Activated naive CD4-positive, alpha-beta T cell treated with anti-CD3 and anti-CD28 coated beads for 36 hours (primary cell): Measurements from ENCODE around the gene SEPHS1. TPM values are rescaled to one million over a fixed set of nuclear protein-coding genes. Genes with fewer than 3 reads are reported as not detected.
"Not testable (repeated sequence)": the region's sequence is repeated elsewhere in the genome, so short reads cannot be mapped to it uniquely, and the experiment has no call there.

Source experiments
- CTCF ChIA-PET: fragments of 350-600 bp; sonication (Branson Sonifier 250); formaldehyde crosslinking; loops from one replicate; lab custom pipeline; 2021; ENCODE audit warnings: antibody characterized with exemption; lab: Charles Lee
- DNase-seq: peaks from one replicate; pipeline ENCODE4 v3.0.0-alpha.2; 2020
- H3K27ac Mint-ChIP-seq: one replicate; pipeline ENCODE4 v1.8.0; 2021; ENCODE audit warnings: mild to moderate bottlenecking, mixed read lengths
- H3K27me3 Mint-ChIP-seq: one replicate; pipeline ENCODE4 v1.8.0; 2021; ENCODE audit warnings: low read depth, mixed read lengths
- H3K36me3 Mint-ChIP-seq: one replicate; pipeline ENCODE4 v1.8.0; 2021; ENCODE audit warnings: low read depth, mixed read lengths
- H3K4me1 Mint-ChIP-seq: one replicate; pipeline ENCODE4 v1.8.0; 2021; ENCODE audit warnings: low read depth, mixed read lengths
- H3K4me3 Mint-ChIP-seq: one replicate; pipeline ENCODE4 v1.8.0; 2021; ENCODE audit warnings: mild to moderate bottlenecking, moderate library complexity, mixed read lengths
- H3K9me3 Mint-ChIP-seq: one replicate; pipeline ENCODE4 v1.8.0; 2021; ENCODE audit warnings: mixed read lengths
- intact Hi-C: fragments of 100-400 bp; cut with micrococcal nuclease; formaldehyde crosslinking; loops from one replicate; pipeline ENCODE4 v1.15.1; 2023
- total RNA-seq, 2 experiments: library from RNA; stranded (reverse); gene quantifications; one replicate each; pipeline ENCODE4 v1.2.3, GENCODE V29; 2021

SEPHS1 gene
- total RNA-seq, 2 experiments from 2014 or later: 75.6 to 79.6 TPM

GRCh38 chr10:13382703-13383398 lies 34.8 kb upstream of the SEPHS1 start:
- peak; percentile 4 for DNase-seq
- Mint-ChIP-seq H3K9me3 (no peaks in the 10 kb centered on the region), H3K27me3 (peaks cover 43% of the 10 kb centered on the region), H3K27ac (no peak overlapping the region), H3K4me3 (peak overlapping the region; percentile 50), H3K36me3 (no peaks in the 10 kb centered on the region), H3K4me1 (peaks cover 11% of the 10 kb centered on the region)
- intact Hi-C loops: no loop called here
- CTCF ChIA-PET: interaction anchor here (2.8 to 3.8 kb wide), 2 partner anchors 10 to 57 kb away, joined by 9 to 22 read pairs; no protein-coding TSS in a partner anchor

DNA sequence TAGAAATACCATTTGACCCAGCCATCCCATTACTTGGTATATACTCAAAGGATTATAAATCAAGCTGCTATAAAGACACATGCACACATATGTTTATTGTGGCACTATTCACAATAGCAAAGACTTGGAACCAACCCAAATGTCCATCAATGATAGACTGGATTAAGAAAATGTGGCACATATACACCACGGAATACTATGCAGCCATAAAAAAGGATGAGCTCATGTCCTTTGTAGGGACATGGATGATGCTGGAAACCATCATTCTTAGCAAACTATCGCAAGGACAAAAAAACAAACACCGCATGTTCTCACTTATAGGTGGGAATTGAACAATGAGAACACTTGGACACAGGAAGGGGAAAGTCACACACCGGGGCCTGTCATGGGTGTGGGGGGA lies 31.0 kb upstream of the SEPHS1 start:
- DNase-seq, H3K36me3 Mint-ChIP-seq, H3K27ac Mint-ChIP-seq, H3K4me3 Mint-ChIP-seq, intact Hi-C loops, H3K9me3 Mint-ChIP-seq, CTCF ChIA-PET: not testable (repeated sequence)
- Mint-ChIP-seq H3K4me1 (peaks cover 11% of the 10 kb centered on the region), H3K27me3 (peaks cover 39% of the 10 kb centered on the region)

GRCh38 chr10:13376746-13377145 lies 28.7 kb upstream of the SEPHS1 start:
- H3K27ac Mint-ChIP-seq: no peak overlapping the region
- no peak overlapping the region for H3K4me3 Mint-ChIP-seq
- no peaks in the 10 kb centered on the region for H3K36me3 Mint-ChIP-seq
- no peaks in the 10 kb centered on the region for H3K9me3 Mint-ChIP-seq
- CTCF ChIA-PET: interaction anchor here (0.6 to 5.7 kb wide), 2 partner anchors 64 to 160 kb away, joined by 6 to 100 read pairs; no protein-coding TSS in a partner anchor
- no peak for DNase-seq
- intact Hi-C loops: no loop called here
- H3K27me3 Mint-ChIP-seq: peaks cover 23% of the 10 kb centered on the region
- H3K4me1 Mint-ChIP-seq: no peaks in the 10 kb centered on the region

- no peaks in the 10 kb centered on the region for H3K4me1 Mint-ChIP-seq
- no peak overlapping the region for H3K27ac Mint-ChIP-seq
- CTCF ChIA-PET: interaction anchor here (0.5 to 5.7 kb wide), 7 partner anchors 26 to 1746 kb away, joined by 3 to 100 read pairs (median 3); no protein-coding TSS in a partner anchor
- intact Hi-C loops: no loop called here
- H3K27me3 Mint-ChIP-seq: peaks cover 19% of the 10 kb centered on the region
- no peaks in the 10 kb centered on the region for H3K36me3 Mint-ChIP-seq
- H3K9me3 Mint-ChIP-seq: no peaks in the 10 kb centered on the region
- H3K4me3 Mint-ChIP-seq: no peak overlapping the region
- DNase-seq: no peak
Measured at GRCh38 chr10:13376297-13376696, 28.2 kb upstream of the SEPHS1 start.

GRCh38 chr10:13375791-13376190 lies 27.7 kb upstream of the SEPHS1 start:
- no peak overlapping the region for H3K4me3 Mint-ChIP-seq
- intact Hi-C loops: no loop called here
- peaks cover 15% of the 10 kb centered on the region for H3K27me3 Mint-ChIP-seq
- no peaks in the 10 kb centered on the region for H3K9me3 Mint-ChIP-seq
- no peaks in the 10 kb centered on the region for H3K4me1 Mint-ChIP-seq
- H3K27ac Mint-ChIP-seq: no peak overlapping the region
- DNase-seq: no peak
- H3K36me3 Mint-ChIP-seq: no peaks in the 10 kb centered on the region
- CTCF ChIA-PET: interaction anchor here (0.5 to 5.7 kb wide), 6 partner anchors 26 to 1746 kb away, joined by 3 to 100 read pairs (median 3); no protein-coding TSS in a partner anchor

GRCh38 chr10:13373644-13374043 lies 25.6 kb upstream of the SEPHS1 start:
- H3K9me3 Mint-ChIP-seq: no peaks in the 10 kb centered on the region
- H3K4me3 Mint-ChIP-seq: no peak overlapping the region
- peaks cover 2% of the 10 kb centered on the region for H3K27me3 Mint-ChIP-seq
- no peaks in the 10 kb centered on the region for H3K4me1 Mint-ChIP-seq
- no peak for DNase-seq
- intact Hi-C loops: loop anchor here (2.0 to 5.0 kb wide), 2 partner anchors 211 to 279 kb away; partner anchors contain the start of gene MCM10
- no peak overlapping the region for H3K27ac Mint-ChIP-seq
- H3K36me3 Mint-ChIP-seq: no peaks in the 10 kb centered on the region
- CTCF ChIA-PET: interaction anchor here (0.6 to 5.7 kb wide), 7 partner anchors 11 to 1605 kb away, joined by 3 to 100 read pairs (median 8); no protein-coding TSS in a partner anchor

DNA sequence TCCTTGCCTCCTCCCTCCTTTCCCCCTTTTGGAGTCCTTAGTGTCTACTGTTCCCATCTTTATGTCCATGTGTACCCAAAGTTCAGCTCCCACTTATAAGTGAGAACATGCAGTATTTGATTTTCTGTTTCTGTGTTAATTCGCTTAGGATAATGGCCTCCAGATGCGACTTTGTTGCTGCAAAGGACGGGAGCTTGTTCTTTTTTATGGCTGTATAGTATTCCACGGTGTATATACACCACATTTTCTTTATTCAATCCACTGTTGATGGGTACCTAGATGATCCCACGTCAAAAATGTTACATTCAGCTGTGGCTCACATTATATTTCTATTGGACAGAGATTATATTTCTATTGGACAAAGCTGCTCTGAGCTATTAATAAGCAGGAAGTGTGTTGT lies 24.4 kb upstream of the SEPHS1 start:
- H3K36me3 Mint-ChIP-seq: no peaks in the 10 kb centered on the region
- no peak overlapping the region for H3K27ac Mint-ChIP-seq
- no peaks in the 10 kb centered on the region for H3K9me3 Mint-ChIP-seq
- no peaks in the 10 kb centered on the region for H3K27me3 Mint-ChIP-seq
- intact Hi-C loops: loop anchor here (1.0 to 5.0 kb wide), 6 partner anchors 68 to 406 kb away; partner anchors contain the start of genes MCM10 and PRPF18
- no peak overlapping the region for H3K4me3 Mint-ChIP-seq
- H3K4me1 Mint-ChIP-seq: no peaks in the 10 kb centered on the region
- CTCF ChIA-PET: interaction anchor here (0.5 to 5.7 kb wide), 36 partner anchors 10 to 815 kb away, joined by 3 to 100 read pairs (median 3); partner anchors contain the start of gene PHYH
- no peak for DNase-seq

GRCh38 chr10:13371897-13372470 lies 23.9 kb upstream of the SEPHS1 start:
- Mint-ChIP-seq H3K27me3 (no peaks in the 10 kb centered on the region), H3K9me3 (no peaks in the 10 kb centered on the region), H3K4me3 (no peak overlapping the region), H3K4me1 (no peaks in the 10 kb centered on the region), H3K27ac (no peak overlapping the region), H3K36me3 (no peaks in the 10 kb centered on the region)
- CTCF ChIA-PET: interaction anchor here (0.5 to 5.7 kb wide), 35 partner anchors 10 to 816 kb away, joined by 3 to 100 read pairs (median 4); partner anchors contain the start of gene PHYH
- peak; percentile 85 for DNase-seq
- intact Hi-C loops: loop anchor here (1.0 to 5.0 kb wide), 6 partner anchors 68 to 406 kb away; partner anchors contain the start of genes MCM10 and PRPF18

DNA sequence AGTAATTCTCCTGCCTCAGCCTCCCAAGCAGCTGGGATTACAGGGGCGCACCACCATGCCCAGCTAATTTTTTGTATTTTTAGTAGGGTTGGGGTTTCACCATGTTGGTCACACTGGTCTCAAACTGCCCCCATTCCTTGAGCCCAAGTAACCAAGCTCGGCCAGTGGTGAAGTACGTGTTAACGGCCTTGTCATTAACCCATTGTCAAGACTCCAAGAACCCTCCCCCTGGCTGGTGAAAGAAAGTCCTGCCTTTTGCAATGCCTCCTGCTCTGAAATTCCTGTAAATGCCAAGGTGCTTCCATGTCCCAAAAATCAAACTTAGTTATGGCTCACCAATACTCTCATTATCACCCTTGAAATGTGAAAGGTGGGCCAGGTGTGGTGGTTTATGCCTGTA lies 18.8 kb upstream of the SEPHS1 start:
- Mint-ChIP-seq H3K27me3 (no peaks in the 10 kb centered on the region), H3K4me1 (no peaks in the 10 kb centered on the region), H3K27ac (no peak overlapping the region), H3K36me3 (no peaks in the 10 kb centered on the region), H3K9me3 (no peaks in the 10 kb centered on the region), H3K4me3 (no peak overlapping the region)
- intact Hi-C loops: no loop called here
- CTCF ChIA-PET: no interaction called here
- no peak for DNase-seq

- no peak overlapping the region for H3K27ac Mint-ChIP-seq
- no peaks in the 10 kb centered on the region for H3K4me1 Mint-ChIP-seq
- no peak for DNase-seq
- no peaks in the 10 kb centered on the region for H3K36me3 Mint-ChIP-seq
- CTCF ChIA-PET: interaction anchor here (1.2 kb wide), 1 partner anchor 74 kb away, joined by 6 read pairs; no protein-coding TSS in a partner anchor
- no peak overlapping the region for H3K4me3 Mint-ChIP-seq
- intact Hi-C loops: no loop called here
- H3K9me3 Mint-ChIP-seq: no peaks in the 10 kb centered on the region
- no peaks in the 10 kb centered on the region for H3K27me3 Mint-ChIP-seq
Measured at GRCh38 chr10:13365831-13366230, 17.7 kb upstream of the SEPHS1 start.

- H3K4me3 Mint-ChIP-seq: no peak overlapping the region
- no peaks in the 10 kb centered on the region for H3K4me1 Mint-ChIP-seq
- no peaks in the 10 kb centered on the region for H3K9me3 Mint-ChIP-seq
- intact Hi-C loops: no loop called here
- H3K36me3 Mint-ChIP-seq: no peaks in the 10 kb centered on the region
- no peak overlapping the region for H3K27ac Mint-ChIP-seq
- no peak for DNase-seq
- CTCF ChIA-PET: interaction anchor here (0.9 to 1.2 kb wide), 2 partner anchors 74 to 117 kb away, joined by 3 to 6 read pairs; no protein-coding TSS in a partner anchor
- H3K27me3 Mint-ChIP-seq: no peaks in the 10 kb centered on the region
Measured at GRCh38 chr10:13365243-13365642, 17.1 kb upstream of the SEPHS1 start.

DNA sequence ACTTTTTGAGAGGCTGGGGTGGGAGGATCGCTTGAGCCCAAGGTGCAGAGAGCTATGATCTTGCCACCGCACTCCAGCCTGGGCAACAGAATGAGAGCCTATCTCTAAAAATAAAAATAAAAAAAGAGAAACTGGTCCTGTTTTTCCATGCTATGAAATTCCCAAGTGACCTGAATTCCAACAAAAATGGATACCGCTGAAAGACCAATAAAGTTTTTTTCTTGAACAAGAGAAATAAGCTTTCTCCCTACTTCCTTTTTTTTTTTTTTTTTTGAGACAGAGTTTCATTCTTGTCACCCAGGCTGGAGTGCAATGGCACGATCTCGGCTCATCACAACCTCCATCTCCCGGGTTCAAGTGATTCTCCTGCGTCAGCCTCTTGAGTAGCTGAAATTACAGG lies 12.5 kb upstream of the SEPHS1 start:
- intact Hi-C loops: no loop called here
- CTCF ChIA-PET: interaction anchor here (1.3 to 1.8 kb wide), 2 partner anchors 12 to 80 kb away, joined by 5 to 6 read pairs; no protein-coding TSS in a partner anchor
- Mint-ChIP-seq H3K27me3 (no peaks in the 10 kb centered on the region), H3K4me3 (no peak overlapping the region), H3K9me3 (no peaks in the 10 kb centered on the region), H3K36me3 (no peaks in the 10 kb centered on the region), H3K27ac (no peak overlapping the region), H3K4me1 (no peaks in the 10 kb centered on the region)
- no peak for DNase-seq
